ENCODE data around the gene NDUFA8.

Gene NDUFA8

DNA sequence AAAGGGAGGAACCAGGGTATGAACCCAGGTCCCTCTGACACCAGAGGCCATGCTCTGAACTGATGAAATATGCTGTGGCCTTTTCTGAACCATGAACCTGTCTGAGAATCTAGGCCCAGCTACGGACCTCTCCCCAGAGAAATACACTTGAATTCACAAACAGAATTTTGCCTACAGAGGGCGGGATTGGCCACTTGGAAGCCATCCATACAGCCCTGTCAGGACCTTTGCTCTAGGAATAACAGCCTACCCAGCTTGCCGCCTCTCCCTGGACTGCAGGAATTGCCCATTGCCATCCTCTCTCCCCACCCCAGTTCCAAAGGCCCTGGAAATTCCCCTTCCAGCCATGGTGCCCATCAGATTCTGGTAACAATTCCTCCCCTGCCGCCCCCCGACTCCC lies 26.7 kb upstream of the NDUFA8 start:
- FAIRE-seq (no peak), DNase-seq (ENCODE audit: insufficient read length, low spot score) (no peak)

DNA sequence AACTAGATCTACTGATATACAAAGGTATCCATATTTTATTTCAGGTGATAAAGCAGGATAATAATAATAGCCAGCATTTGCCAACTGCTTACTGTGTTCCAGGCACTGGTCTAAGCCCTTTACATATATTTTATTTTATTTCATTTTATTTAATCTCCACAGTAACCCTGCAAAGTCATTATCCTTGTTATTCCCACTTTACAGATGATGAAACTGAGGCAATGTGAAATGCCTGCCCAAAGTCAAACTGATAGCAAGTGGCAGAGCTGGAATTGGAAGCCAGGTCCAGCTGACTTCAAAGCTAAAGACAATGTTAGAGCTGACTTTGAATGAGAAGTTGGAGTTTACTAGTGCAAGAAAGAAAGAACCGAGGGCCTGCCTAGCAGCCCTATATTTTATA lies 25.0 kb upstream of the NDUFA8 start:
- no peak for FAIRE-seq
- no peak for DNase-seq (ENCODE audit: insufficient read length, low spot score)

DNA sequence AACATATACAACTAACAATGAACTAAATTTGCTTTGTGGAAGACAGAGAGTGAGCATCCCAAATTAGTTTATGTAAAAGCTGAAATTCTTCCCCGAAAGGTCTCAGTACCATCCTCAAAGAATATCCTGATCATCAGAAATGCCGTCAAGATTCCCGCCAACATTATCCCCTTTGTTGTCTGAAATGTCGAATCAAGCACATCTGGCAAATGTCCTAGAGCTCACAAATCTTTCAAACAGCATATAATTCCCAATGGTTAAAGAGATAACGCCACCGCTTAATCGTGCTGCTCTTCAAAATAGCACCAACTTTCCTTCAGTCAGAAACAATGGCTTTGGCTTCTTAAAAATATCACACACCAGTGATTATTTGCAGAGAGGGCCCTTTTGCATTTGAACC lies 23.9 kb upstream of the NDUFA8 start:
- no peak for DNase-seq (ENCODE audit: insufficient read length, low spot score)
- no peak for FAIRE-seq

DNA sequence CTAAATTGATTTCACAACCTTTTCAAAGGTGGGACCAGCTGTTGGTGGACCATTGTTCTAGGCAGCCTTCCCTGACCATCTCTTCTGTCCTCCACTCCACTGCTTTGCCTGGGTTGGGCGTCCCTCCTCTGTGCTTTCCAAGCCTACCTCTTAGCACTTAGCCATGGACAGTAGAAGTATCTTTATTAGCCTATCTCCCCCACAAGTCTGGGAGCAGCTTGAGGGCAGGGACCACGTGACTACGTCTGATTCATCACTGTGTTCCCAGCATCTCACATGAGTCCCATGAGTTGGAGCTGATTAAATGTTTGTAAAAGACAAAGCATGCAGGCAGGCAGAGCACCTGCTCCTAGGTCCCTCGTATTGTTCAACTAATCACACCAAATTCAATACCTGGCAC lies 21.1 kb upstream of the NDUFA8 start:
- DNase-seq (ENCODE audit: insufficient read length, low spot score) (no peak), FAIRE-seq (no peak)

DNA sequence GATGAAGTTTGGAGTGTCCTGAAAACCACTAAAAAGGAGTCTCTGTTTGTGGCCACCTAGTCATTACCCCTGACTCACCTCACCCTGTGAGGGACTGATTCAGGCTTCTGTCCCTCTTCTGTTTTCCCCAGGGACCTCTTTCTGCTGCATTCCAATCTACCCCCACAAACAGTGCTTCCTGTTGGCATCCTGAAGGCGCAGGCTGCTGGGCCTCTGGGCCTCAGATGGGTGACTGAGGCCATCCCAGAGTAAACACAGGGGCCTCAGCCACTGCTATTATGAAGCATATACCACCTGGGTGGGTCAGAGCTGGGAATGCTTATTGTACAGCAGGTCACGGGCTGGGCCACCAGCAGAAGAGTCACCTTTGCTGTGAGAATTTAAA lies 20.1 kb upstream of the NDUFA8 start:
- FAIRE-seq, result no peak
- no peak for DNase-seq (ENCODE audit: insufficient read length, low spot score)

- no peak for DNase-seq (ENCODE audit: insufficient read length, low spot score)
- no peak for FAIRE-seq
Measured at GRCh38 chr9:122179054-122179689, 19.6 kb upstream of the NDUFA8 start.

GRCh38 chr9:122176916-122177315 lies 17.3 kb upstream of the NDUFA8 start:
- no peak for FAIRE-seq
- no peak for DNase-seq (ENCODE audit: insufficient read length, low spot score)

DNA sequence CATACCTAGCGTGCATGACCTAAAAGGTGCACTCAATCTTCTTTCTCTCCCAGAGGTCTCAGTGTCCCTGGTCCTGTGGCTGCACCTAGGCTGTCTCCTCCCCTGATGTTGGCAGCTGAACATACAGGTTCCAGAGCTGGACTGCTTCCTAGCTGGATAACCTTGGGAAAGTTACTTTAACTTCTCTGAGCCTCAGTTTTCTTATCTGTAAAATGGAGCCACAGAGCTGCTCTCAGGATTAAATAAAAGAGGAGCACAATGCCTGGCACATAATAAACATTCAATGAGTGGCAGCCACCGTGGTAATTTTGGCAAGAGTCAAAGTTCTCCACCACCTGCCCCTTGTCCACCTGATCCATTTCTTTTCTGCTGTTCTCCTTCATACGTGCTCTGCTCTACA lies 14.1 kb upstream of the NDUFA8 start:
- FAIRE-seq (no peak), DNase-seq (ENCODE audit: insufficient read length, low spot score) (no peak)

- FAIRE-seq (no peak), DNase-seq (ENCODE audit: insufficient read length, low spot score) (no peak)
Measured at GRCh38 chr9:122172131-122172530, 12.6 kb upstream of the NDUFA8 start.

DNA sequence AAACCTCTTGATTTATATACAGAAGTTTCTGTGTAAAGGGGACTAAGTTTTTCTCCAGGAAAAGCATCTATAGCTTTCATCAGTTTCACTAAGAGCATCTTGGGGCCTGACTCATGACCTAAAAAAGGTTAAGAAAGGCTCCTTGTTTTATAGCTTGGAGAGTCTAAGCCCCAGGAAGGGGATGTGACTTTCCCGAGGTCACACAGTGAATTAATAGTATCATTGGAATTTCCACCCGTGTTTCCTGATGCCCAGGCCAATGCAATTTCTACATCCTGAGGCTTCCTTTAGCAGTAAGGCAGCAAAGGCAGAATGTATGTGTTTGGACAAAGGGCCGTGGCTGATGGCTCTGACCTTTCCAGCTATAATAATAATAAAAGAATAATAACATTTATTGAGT lies 8.8 kb upstream of the NDUFA8 start:
- FAIRE-seq (no peak), DNase-seq (ENCODE audit: insufficient read length, low spot score) (no peak)

DNA sequence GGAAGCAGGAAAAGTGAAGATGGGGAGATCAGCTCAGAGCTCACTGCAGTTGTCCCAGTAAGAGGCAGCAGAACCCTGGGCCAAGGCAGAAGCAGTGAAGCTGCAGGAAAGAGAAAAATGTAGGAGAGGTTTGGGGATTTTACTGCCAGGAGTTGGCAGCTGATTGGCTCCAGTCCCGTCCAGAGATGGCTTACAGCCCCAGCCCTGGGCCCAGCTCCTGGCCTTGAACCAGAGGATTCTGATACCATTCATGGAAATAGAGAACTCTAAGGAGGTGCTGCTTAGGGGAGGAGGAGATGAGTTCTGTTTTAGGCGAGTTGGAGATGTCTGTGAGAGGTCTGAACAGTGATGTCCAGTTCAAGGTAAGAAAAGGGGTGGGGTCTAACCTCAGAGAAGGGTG lies 4.7 kb upstream of the NDUFA8 start:
- no peak for DNase-seq (ENCODE audit: insufficient read length, low spot score)
- no peak for FAIRE-seq

GRCh38 chr9:122162415-122162814 lies 2.8 kb upstream of the NDUFA8 start:
- no peak for DNase-seq (ENCODE audit: insufficient read length, low spot score)
- no peak for FAIRE-seq

DNA sequence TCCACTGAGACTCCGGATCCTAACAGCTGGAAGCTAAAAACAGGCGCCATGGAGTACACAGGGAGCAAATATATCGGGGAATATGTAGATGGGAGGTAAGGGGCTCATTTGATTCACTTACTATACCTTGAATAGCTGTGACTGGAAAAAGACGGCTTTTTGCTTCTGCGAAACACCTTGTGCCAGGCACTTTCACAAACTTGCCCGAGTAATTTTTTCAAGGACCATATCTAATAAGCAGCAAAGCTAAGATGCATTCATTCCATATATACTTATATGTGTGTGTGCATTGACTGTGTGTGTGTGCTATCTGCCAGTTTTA lies 307 bp upstream of the NDUFA8 start:
- DNase-seq (ENCODE audit: insufficient read length, low spot score) (no peak), FAIRE-seq (no peak)

- DNase-seq (ENCODE audit: insufficient read length, low spot score) (peak; percentile 33), FAIRE-seq (peak; percentile 76)
Measured at GRCh38 chr9:122158202-122158601, 1.4 kb downstream of the NDUFA8 start.

- no peak for FAIRE-seq
- no peak for DNase-seq (ENCODE audit: insufficient read length, low spot score)
Measured at GRCh38 chr9:122155796-122156195, 3.8 kb downstream of the NDUFA8 start.

GRCh38 chr9:122151267-122151828 lies 8.2 kb downstream of the NDUFA8 start:
- FAIRE-seq (no peak), DNase-seq (ENCODE audit: insufficient read length, low spot score) (no peak)

DNA sequence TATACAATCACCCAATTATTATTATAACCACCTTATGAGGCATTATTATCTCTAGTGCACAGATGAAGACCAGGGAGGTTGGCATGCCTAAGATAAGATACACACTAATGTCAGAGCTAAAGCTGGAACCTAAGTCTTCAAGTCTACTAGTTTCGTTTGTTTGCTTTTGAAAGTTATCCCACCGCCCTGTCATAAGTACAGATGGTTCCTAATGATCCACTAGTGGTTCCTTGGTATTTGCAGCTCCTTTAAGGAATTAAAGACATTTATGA lies 14.1 kb downstream of the NDUFA8 start:
- FAIRE-seq, result no peak
- DNase-seq (ENCODE audit: insufficient read length, low spot score), result no peak

DNA sequence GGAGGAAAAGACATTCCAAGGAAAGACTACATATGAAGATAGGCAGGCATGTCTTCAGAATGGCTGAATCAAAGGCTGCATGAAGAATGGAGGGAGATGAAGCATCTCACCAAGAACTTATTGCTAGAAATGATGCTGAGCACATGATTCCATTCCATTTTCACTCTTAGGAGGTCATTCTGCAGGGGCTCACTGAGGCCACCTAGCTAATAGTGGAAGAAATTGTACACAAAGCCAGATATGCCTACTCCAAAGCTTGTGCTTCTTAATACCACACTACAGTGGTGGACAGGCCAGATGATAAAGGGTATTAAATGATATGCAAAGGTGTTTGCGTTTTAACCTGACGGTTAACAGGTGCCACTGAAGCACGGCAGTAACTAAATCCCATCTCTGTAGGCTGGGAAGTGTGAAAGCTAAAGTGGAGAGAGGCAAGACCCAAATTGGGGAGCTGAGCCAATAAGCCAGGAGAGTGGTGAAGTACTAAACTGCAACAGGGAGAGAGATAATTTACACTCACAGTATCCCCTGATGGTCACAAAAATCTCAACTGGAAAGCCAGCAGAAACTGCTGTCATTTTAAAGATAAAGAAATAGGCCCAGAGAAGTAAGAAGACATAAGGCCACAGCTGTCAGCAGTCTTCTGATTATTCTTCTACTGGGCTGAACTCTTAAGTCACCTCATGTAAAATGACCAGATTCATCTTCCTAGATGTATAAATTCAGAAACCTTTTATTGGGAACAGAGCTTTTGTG lies 14.6 kb downstream of the NDUFA8 start:
- DNase-seq (ENCODE audit: insufficient read length, low spot score) (no peak), FAIRE-seq (no peak)

GRCh38 chr9:122143876-122144405 lies 15.6 kb downstream of the NDUFA8 start:
- FAIRE-seq, result no peak
- DNase-seq (ENCODE audit: insufficient read length, low spot score), result no peak

- no peak for DNase-seq (ENCODE audit: insufficient read length, low spot score)
- FAIRE-seq, result no peak
Measured at GRCh38 chr9:122143296-122143695, 16.3 kb downstream of the NDUFA8 start.

DNA sequence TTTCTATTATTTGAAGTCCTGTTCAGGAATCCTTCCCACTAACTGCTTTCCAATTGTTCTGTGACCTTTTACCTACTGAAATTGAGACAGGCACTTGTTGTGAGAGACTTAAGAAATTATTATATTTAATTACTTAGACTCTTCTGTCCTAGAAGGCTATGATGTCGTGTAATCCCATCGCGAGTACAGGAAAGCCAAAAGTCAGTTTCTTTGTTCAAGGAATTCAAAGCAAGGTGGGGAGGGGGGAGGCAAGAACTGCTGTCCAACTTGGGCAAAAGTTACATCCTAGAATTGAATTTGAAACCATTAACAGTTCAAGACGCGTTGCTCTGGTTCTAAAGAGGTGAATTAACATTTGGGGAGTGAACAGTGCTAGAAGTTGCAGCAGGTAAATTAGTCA lies 17.9 kb downstream of the NDUFA8 start:
- no peak for FAIRE-seq

GRCh38 chr9:122140368-122141193 lies 19.0 kb downstream of the NDUFA8 start:
- FAIRE-seq (no peak), DNase-seq (ENCODE audit: insufficient read length, low spot score) (no peak)

More for the DNA sequence above, 17.9 kb downstream of the NDUFA8 start:
- DNase-seq (ENCODE audit: insufficient read length, low spot score), result no peak

Data from GM19239 (cell line).